Suprapubic skin (tissue), 4 donors: ENCODE data around the gene ANKH. TPM values are rescaled to one million over a fixed set of nuclear protein-coding genes. Genes with fewer than 3 reads are reported as not detected.
A peak's percentile ranks its signal among the peaks of the same experiment; 100 is the strongest.

Experiments used
- DNase-seq, 2 donors: peaks; one replicate each; pipeline ENCODE4 v3.0.0-alpha.2; 2019; ENCODE audit warnings: low spot score in 2 of 2
- H3K27ac ChIP-seq: fragments of 200-600 bp; sonication (generic); one replicate; pipeline ENCODE4 v1.5.1; 2019
- H3K27me3 ChIP-seq: fragments of 200-600 bp; sonication (generic); one replicate; pipeline ENCODE4 v1.5.1; 2019
- H3K36me3 ChIP-seq: fragments of 200-600 bp; sonication (generic); one replicate; pipeline ENCODE4 v1.5.1; 2019
- H3K4me1 ChIP-seq: fragments of 200-600 bp; sonication (generic); one replicate; pipeline ENCODE4 v1.5.1; 2019
- H3K4me3 ChIP-seq: fragments of 200-600 bp; sonication (generic); one replicate; pipeline ENCODE4 v1.5.1; 2019; ENCODE audit warnings: mild to moderate bottlenecking
- H3K9me3 ChIP-seq: fragments of 200-600 bp; sonication (generic); one replicate; pipeline ENCODE4 v1.5.1; 2019
- CTCF ChIP-seq, 2 donors: fragments of 200-600 bp in 1 of 2; fragments of 450-650 bp in 1 of 2; sonication (generic) in 1 of 2; IDR thresholded peaks; one replicate each; pipeline ENCODE4 v1.5.1; 2016 to 2019; ENCODE audit warnings: antibody characterized with exemption in 2 of 2, mild to moderate bottlenecking in 1 of 2, moderate library complexity in 1 of 2
- EP300 ChIP-seq: sonication (generic); formaldehyde crosslinking; IDR thresholded peaks from one replicate; pipeline ENCODE4 v1.6.1; 2017; ENCODE audit warnings: antibody characterized with exemption
- POLR2A ChIP-seq, 2 donors: fragments of 450-650 bp; IDR thresholded peaks; one replicate each; pipeline ENCODE4 v1.6.1; 2017; ENCODE audit warnings: antibody characterized with exemption in 2 of 2, mild to moderate bottlenecking in 2 of 2, moderate library complexity in 2 of 2
- POLR2AphosphoS5 ChIP-seq, 3 donors: sonication (generic); formaldehyde crosslinking; IDR thresholded peaks; one replicate each; pipeline ENCODE4 v1.6.1; 2017; ENCODE audit warnings: antibody characterized with exemption in 3 of 3
- WGBS: methylation state at CpG from one replicate; pipeline ENCODE4 v1.1.5; 2018; 5-methylcytosine and 5-hydroxymethylcytosine counted together
- total RNA-seq, 4 donors: library from RNA; depleted of rRNA; stranded (reverse); fragments of >200 nt; gene quantifications; one replicate each; pipeline ENCODE4 v1.1.0, GENCODE V29; 2016

Gene ANKH
- total RNA-seq, 4 donors from 2014 or later, result 59.8 to 86.1 (median 70.4) TPM

- Histone ChIP-seq H3K4me3 (no peak overlapping the region), H3K27me3 (no peaks in the 10 kb centered on the region), H3K4me1 (peaks cover 32% of the 10 kb centered on the region), H3K9me3 (no peaks in the 10 kb centered on the region), H3K27ac (peak overlapping the region; percentile 79), H3K36me3 (peaks cover 56% of the 10 kb centered on the region)
- TF ChIP-seq POLR2AphosphoS5 (IDR thresholded peaks at IDR 0.05) (no peak), POLR2A (IDR thresholded peaks at IDR 0.05) (no peak), EP300 (no peak), CTCF (IDR thresholded peaks at IDR 0.05) (no peak)
- WGBS, result 37% methylated on average over 4 of the region's 4 CpGs
- no peak for DNase-seq
Observed at GRCh38 chr5:14683906-14684455, 187.6 kb downstream of the ANKH start.

GRCh38 chr5:14681236-14681752 lies 190.3 kb downstream of the ANKH start:
- peaks cover 52% of the 10 kb centered on the region for H3K36me3 ChIP-seq

GRCh38 chr5:14679595-14679994 lies 192.0 kb downstream of the ANKH start:
- TF ChIP-seq POLR2A (IDR thresholded peaks at IDR 0.05) (no peak), POLR2AphosphoS5 (IDR thresholded peaks at IDR 0.05) (no peak)
- no peak for DNase-seq
- no peak overlapping the region for H3K27ac ChIP-seq
- 81% methylated on average over 1 of the region's 1 CpG for WGBS
- no peak overlapping the region for H3K4me3 ChIP-seq
- peaks cover 40% of the 10 kb centered on the region for H3K4me1 ChIP-seq
- no peaks in the 10 kb centered on the region for H3K9me3 ChIP-seq
- H3K27me3 ChIP-seq, result no peaks in the 10 kb centered on the region
- H3K36me3 ChIP-seq, result peaks cover 49% of the 10 kb centered on the region

More at GRCh38 chr5:14681236-14681752, 190.3 kb downstream of the ANKH start:
- no peaks in the 10 kb centered on the region for H3K9me3 ChIP-seq
- no peak for DNase-seq
- 80% methylated on average over 10 of the region's 10 CpGs for WGBS
- H3K4me3 ChIP-seq, result no peak overlapping the region
- H3K4me1 ChIP-seq, result peaks cover 38% of the 10 kb centered on the region
- H3K27me3 ChIP-seq, result no peaks in the 10 kb centered on the region
- TF ChIP-seq EP300 (no peak), POLR2A (IDR thresholded peaks at IDR 0.05) (no peak), CTCF (IDR thresholded peaks at IDR 0.05) (no peak), POLR2AphosphoS5 (IDR thresholded peaks at IDR 0.05) (no peak)
- no peak overlapping the region for H3K27ac ChIP-seq

- H3K4me1 ChIP-seq, result peaks cover 35% of the 10 kb centered on the region
- no peak overlapping the region for H3K4me3 ChIP-seq
- DNase-seq, result no peak
- no peak overlapping the region for H3K27ac ChIP-seq
- no peaks in the 10 kb centered on the region for H3K9me3 ChIP-seq
- TF ChIP-seq CTCF (IDR thresholded peaks at IDR 0.05) (no peak), EP300 (no peak), POLR2A (IDR thresholded peaks at IDR 0.05) (no peak), POLR2AphosphoS5 (IDR thresholded peaks at IDR 0.05) (no peak)
- no peaks in the 10 kb centered on the region for H3K27me3 ChIP-seq
- 71% methylated on average over 5 of the region's 5 CpGs for WGBS
- H3K36me3 ChIP-seq, result peaks cover 47% of the 10 kb centered on the region
Observed at GRCh38 chr5:14678773-14679334, 192.7 kb downstream of the ANKH start.

GRCh38 chr5:14676320-14676719 lies 195.3 kb downstream of the ANKH start:
- Histone ChIP-seq H3K4me1 (peaks cover 53% of the 10 kb centered on the region), H3K4me3 (no peak overlapping the region), H3K27me3 (no peaks in the 10 kb centered on the region), H3K27ac (peak overlapping the region; percentile 9), H3K36me3 (peaks cover 26% of the 10 kb centered on the region), H3K9me3 (no peaks in the 10 kb centered on the region)
- TF ChIP-seq POLR2A (IDR thresholded peaks at IDR 0.05), result no peak
- peak in 1 of 3 donors; percentile 45 for TF ChIP-seq POLR2AphosphoS5 (IDR thresholded peaks at IDR 0.05)
- no peak for TF ChIP-seq CTCF (IDR thresholded peaks at IDR 0.05)
- DNase-seq, result no peak
- 43% methylated on average over 3 of the region's 3 CpGs for WGBS
